ENCODE data around the gene ZNF490.

ZNF490 gene

DNA sequence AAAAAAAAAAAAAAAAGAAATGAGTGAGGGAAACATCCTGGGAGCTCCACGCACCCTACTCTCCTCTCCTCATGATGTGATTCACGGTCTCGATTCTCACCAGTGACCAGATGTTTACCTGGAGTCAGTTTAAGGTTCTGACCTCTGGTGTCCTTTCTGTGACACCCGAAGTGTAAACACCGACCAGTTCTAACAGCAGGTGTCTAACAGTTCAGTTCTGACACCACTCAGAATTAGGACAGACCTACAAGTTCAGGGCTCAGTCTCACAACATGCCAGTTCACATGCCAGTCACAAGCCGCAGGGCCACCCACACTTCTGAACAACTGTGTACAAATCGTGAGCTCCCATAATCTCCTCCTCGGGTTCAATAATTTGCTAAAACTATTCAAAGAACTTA is 65.3 kb downstream of the ZNF490 start:
- TF ChIP-seq, protein P1, sequence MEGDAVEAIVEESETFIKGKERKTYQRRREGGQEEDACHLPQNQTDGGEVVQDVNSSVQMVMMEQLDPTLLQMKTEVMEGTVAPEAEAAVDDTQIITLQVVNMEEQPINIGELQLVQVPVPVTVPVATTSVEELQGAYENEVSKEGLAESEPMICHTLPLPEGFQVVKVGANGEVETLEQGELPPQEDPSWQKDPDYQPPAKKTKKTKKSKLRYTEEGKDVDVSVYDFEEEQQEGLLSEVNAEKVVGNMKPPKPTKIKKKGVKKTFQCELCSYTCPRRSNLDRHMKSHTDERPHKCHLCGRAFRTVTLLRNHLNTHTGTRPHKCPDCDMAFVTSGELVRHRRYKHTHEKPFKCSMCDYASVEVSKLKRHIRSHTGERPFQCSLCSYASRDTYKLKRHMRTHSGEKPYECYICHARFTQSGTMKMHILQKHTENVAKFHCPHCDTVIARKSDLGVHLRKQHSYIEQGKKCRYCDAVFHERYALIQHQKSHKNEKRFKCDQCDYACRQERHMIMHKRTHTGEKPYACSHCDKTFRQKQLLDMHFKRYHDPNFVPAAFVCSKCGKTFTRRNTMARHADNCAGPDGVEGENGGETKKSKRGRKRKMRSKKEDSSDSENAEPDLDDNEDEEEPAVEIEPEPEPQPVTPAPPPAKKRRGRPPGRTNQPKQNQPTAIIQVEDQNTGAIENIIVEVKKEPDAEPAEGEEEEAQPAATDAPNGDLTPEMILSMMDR (IDR thresholded peaks at IDR 0.05; ENCODE audit: unreplicated experiment in 3 of 3) = no peak
- H3K27ac Mint-ChIP-seq = no peak overlapping the region
- H3K27me3 Mint-ChIP-seq (ENCODE audit: low read depth) = no peaks in the 10 kb centered on the region
- peaks cover 89% of the 10 kb centered on the region for H3K36me3 Mint-ChIP-seq (ENCODE audit: low read depth)
- H3K4me1 Mint-ChIP-seq = no peaks in the 10 kb centered on the region
- no peak overlapping the region for H3K4me3 Mint-ChIP-seq
- peaks cover 50% of the 10 kb centered on the region for H3K9me3 Mint-ChIP-seq

DNA sequence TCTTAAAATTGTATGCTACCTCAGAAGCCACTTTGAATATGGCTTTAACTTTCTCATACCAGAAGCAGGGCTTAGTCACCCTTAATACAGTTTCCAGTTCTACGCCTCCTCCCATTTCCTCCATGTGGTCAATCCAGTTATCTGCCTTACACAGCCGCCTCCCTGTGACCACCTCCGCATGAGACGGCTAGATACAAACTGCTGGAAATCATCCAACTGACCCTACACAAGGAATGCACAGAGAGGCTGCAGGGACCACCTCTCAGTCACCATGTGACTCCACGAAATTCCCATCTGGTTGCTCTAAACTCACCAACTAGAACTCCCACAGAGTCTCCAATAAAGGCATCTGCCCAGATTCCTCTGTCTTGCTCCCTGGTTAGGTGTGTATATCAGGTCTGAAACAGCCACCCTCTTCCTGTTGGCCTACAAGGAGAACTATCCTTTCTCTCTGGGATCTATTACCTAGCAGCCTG is 66.2 kb downstream of the ZNF490 start:
- Mint-ChIP-seq H3K4me3 (no peak overlapping the region), H3K27ac (no peak overlapping the region), H3K9me3 (peaks cover 55% of the 10 kb centered on the region), H3K36me3 (ENCODE audit: low read depth) (peaks cover 93% of the 10 kb centered on the region), H3K27me3 (ENCODE audit: low read depth) (no peaks in the 10 kb centered on the region), H3K4me1 (no peaks in the 10 kb centered on the region)
- TF ChIP-seq, protein P1 (IDR thresholded peaks at IDR 0.05; ENCODE audit: unreplicated experiment in 3 of 3) = no peak

DNA sequence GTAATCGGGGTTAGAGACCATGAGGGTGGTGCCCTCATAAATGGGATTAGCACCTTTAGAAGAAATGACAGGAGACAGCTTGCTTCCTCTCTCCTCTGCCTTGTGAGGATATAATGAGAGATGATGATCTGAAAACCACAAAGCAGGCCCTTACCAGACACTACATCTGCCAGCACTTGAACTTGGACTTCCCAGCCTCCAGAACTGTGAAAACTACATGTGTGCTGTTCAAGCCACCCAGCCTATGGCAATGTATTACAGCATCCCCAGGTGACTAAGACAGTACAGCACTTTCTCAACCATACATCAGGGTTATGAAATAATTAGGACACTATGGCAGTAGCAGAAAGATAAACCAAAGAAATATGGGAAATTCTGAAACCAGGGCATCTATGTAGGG is 66.8 kb downstream of the ZNF490 start:
- no peaks in the 10 kb centered on the region for H3K4me1 Mint-ChIP-seq
- TF ChIP-seq, protein P1 (IDR thresholded peaks at IDR 0.05; ENCODE audit: unreplicated experiment in 3 of 3) = no peak
- no peaks in the 10 kb centered on the region for H3K27me3 Mint-ChIP-seq (ENCODE audit: low read depth)
- H3K9me3 Mint-ChIP-seq = peaks cover 55% of the 10 kb centered on the region
- no peak overlapping the region for H3K4me3 Mint-ChIP-seq
- H3K27ac Mint-ChIP-seq = no peak overlapping the region
- H3K36me3 Mint-ChIP-seq (ENCODE audit: low read depth) = peaks cover 93% of the 10 kb centered on the region
